ENCODE measurements around the gene POU6F2.

- TF ChIP-seq CTCF (IDR thresholded peaks at IDR 0.05; ENCODE audit: low read depth, low read length, poor library complexity, severe bottlenecking) (no peak), EZH2phosphoT487 (IDR thresholded peaks at IDR 0.05; ENCODE audit: borderline replicate concordance, low read length) (no peak)
Observed at GRCh38 chr7:38978491-38978890, 782 bp downstream of the POU6F2 start.

All from DOHH2 (cell line).